Hypothalamus (tissue), 51 donors: ENCODE measurements around the gene ADGRA1.
A peak's percentile ranks its signal among the peaks of the same experiment; 100 is the strongest.
"Not testable (repeated sequence)": the region's sequence is repeated elsewhere in the genome, so short reads cannot be mapped to it uniquely, and the experiment has no call there.

Source experiments
- DNase-seq, 51 donors: peaks; one replicate each; lab custom pipeline; 2025; lab: John Stamatoyannopoulos, UW

ADGRA1 gene

DNA sequence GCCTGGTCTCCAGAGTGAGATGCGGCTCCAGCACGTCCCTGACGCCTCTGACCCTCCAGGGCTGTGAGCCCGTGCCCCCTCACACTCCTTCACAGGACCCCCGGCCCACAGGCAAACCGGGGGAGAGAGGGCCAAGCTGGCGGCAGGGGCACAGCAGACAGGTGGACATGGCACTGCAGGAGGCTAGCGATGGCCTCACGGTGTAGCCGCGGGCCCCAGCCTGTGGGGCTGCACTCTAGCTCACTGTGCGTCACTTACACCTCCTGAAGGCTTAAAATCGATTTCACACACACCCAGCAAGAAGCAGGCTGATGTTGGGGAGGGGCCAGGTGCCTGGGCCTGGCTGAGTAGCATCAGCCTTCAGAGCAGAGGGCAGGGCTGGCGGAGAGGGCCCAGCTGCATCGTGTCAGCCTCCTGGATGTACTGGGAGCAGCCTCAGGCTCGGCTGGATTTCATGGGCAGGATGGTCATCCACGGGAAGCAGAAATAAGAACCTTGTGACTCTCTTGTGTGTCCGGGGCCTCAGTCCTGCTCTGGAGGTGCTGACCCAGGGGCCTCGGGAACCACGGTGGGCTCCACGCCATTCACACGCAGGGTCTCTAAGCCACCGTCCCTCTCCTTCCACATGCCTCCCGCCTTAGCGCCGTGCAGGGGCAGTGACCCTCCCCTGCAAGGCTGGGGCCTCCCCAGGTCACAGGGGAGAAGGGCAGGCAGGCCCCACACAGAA, 52.9 kb downstream of the ADGRA1 start:
- DNase-seq = no peak

DNA sequence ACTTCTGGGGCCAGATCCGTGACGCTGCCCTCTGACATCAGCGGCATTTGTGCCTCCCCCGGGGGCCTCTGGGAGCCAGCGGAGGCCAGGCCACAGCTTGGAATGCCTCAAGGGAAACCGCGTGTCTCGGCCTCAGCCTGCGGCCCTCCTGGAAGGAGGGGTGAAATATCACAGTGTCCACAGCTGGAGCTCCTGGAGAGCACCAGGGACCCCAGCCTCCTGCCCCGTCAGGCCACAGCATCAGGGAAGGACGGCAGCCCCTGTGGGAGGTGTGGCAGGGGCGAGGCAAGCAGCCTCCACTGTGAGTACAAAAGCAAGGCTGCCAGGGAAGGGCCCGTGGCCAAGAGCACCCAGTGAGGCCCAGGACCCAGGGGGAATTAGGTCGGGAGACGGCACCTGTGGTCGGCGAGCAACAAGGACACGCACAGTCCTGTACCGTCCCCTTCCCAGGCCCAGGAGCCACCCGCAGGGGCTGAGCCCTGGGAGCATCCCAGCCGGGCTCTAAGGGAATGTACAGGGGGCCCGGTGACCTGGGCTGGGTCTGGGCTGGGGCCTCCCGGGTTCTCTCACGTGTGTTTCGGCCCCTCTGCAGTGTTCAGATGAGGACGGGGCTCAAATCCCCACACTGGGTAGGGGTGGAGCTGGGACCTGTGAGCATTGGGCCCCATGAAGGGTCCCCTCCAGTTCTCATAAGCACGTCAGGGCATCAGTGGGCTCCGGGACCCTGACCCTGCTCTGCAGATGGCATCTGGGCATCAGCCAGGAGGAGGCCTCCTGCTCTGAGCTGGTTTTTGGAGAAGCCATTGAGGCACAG, 53.6 kb downstream of the ADGRA1 start:
- DNase-seq = no peak

DNA sequence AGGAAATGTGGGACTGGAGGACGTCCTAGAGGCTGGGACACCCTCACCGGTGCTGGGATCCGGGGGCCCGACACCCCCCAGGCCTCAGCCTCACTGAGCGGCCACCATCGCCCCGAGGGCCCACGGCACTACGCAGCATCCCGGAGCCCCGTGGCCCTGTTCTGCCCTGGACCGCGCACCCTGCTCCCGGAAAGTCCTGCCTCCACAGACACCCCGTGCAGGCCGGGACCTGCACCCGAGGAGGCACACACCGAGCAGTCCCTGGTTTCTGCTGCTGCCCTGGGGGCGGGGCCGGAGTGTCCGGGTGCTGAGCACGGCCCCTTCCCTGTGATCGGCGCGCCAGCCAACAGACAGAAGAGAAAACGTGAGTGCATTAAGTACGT, 54.2 kb downstream of the ADGRA1 start:
- DNase-seq = no peak

DNA sequence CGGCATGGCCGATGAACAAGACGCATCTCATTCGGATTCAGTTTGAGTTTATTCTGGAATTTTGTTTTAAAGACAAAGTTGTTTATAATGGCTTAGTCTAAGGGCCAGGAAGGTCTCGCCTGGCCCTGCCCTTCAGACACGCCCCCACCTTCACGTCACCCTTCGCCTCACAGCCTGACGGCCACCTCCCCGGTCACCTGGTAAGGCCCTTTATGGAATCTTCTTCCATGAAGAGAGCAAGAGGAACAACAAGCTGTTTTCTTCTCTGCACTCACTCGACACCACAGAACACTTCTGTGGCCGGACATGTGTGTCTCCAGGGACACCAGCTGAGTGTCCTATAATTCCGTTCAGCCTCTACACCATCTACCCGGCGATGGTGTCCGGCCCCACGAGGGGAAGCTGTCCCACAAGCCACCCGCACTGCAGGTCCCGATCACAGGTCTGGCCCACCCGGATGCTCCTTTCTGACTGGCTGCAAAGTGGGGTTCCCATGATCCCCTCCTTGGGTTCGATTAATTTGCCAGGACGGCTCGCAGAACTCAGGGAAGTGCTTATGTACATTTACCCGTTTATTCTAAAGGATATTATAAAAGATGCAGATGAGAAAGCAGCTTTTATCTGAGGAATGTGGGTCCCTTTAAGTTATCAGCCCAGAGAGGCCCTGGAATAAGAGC, 54.9 kb downstream of the ADGRA1 start:
- DNase-seq = no peak

DNA sequence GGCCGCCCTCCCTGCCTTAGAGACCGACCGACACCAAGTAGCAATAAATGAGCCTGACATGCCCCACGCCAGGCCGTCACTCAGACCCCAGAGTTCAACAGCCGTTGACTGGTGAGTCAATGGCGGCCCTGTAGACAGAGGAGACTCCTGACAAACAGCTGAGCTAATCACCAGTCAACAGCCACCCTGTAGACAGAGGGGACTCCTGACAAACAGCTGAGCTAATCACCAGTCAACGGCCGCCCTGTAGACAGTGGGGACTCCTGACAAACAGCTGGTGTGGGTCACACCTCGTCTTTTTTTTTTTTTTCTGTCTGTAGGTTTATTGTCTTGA, 55.4 kb downstream of the ADGRA1 start:
- no peak for DNase-seq

DNA sequence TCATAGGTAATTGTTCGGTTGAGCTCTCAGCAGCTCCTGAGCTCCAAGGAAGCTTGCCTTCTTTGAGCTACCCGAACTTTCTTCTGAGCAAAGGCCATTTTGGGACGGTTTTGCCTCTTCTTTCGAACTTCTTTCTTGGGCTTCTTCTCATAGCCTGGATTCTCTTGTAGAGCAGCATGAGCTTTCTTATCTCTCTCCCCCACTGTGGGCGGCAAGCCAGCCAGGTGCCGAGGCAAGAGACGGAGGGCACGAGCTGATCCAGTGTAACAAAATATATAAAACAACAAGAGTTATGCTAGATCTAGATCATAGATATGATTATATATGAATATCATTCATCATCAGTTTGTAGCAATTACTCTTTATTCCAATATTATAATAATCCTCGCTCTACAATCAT, 55.8 kb downstream of the ADGRA1 start:
- DNase-seq = no peak

DNA sequence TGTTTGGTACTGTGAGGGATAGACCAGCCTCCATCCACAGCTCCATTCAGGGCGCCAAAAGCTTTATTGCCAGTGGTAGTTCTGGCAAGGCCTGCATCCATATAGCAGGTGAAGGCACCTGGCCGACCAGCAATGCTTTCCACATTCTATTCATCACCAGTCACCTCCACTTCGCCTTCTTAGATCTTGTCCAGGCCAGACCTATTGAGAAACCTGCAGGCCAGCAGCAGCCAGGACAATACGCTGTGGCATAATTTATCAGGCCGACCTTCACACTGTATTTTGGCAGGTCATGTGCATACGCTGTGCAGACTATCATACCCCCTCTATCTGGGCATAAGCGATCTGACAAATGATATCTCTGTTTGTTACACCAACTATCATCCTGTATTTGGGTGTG, 57.0 kb downstream of the ADGRA1 start:
- no peak for DNase-seq

DNA sequence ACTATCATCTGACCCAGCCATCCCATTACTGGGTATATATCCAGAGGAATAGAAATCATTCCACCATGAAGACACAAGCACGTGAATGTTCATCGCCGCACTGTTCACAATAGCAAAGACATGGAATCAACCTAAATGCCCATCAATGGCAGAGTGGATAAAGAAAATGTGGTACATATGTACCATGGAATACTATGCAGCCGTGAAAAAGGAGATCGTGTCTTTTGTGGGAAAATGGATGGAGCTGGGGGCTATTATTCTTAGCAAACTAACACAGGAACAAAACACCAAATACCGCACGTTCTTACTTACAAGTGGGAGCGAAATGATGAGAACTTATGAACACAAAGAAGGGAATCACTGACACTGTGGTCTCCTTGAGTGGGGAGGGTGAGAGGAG, 62.5 kb downstream of the ADGRA1 start:
- no peak for DNase-seq

DNA sequence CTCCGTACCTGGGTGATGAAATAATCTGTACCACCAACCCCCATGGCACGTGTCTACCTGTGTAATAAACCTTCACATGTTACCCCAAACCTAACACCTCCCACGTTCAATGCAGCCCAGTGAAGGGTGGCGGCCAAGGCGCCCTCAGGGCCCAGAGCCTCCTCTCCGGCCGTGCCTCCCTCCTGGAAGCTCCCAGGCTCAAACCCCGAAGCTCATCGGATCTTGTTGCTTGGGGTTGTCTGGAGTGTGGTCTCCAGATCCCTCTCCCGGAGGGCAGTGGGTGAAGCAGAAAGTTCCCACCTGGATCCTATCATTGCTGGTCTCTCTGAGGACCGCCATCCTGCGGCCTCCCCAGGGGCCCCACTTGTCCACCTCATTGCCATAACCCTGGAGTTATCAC, 62.9 kb downstream of the ADGRA1 start:
- DNase-seq = no peak

DNA sequence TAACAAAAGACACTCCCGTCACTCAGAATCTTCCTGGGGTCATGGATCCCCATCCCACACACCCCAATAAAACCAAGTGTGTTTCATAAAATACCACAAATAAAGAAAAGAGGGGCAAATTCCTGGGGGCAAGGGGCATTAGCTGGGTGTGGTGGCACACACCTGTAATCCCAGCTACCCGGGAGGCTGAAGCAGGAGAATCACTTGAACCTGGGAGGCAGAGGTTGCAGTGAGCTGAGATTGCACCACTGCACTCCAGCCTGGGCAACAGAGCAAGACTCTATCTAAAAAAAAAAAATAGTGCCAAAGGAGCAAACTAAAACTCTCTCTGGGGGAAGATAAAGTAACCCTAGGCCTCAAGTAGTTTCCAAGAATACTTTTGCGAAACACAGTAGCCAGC, 63.3 kb downstream of the ADGRA1 start:
- DNase-seq = not testable (repeated sequence)

DNA sequence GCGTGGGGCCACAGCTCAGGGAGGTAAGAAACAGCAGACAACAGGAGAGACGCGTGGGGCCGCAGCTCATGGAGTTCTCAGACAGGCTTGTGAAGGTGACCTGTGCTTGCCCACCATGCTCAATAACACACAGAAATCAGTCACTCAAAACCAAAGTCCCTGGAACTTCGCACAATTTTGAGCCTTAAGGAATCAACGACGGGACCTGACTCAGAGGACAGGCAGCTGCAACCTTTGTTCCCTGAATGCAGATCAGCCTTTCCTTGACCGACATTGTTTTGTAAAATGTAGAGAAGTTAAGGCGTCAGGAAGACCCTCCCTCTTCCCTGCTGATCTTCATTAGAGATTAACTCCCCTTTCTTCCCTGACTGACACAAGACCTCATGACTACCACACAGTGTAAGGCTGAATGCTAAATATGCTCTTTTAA, 63.8 kb downstream of the ADGRA1 start:
- DNase-seq = no peak

DNA sequence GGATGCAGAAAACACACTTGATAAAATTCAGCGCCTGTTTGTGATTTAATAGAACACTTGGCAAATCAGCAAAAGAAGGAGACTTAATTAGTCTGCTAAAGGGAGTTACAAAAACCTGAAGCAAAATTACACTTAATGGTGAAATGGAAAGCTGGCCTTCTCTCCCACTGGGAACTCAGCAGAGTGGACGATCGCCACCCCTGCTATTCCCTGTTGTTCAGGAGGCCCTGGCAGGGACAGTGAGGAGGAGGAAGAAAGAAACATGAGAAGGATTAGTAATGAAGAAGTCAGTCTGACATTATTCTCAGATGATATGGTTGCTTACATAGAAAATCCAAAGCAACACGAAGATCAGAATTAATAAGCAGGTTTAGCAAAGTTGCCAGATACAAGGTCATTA, 66.7 kb downstream of the ADGRA1 start:
- DNase-seq = no peak

DNA sequence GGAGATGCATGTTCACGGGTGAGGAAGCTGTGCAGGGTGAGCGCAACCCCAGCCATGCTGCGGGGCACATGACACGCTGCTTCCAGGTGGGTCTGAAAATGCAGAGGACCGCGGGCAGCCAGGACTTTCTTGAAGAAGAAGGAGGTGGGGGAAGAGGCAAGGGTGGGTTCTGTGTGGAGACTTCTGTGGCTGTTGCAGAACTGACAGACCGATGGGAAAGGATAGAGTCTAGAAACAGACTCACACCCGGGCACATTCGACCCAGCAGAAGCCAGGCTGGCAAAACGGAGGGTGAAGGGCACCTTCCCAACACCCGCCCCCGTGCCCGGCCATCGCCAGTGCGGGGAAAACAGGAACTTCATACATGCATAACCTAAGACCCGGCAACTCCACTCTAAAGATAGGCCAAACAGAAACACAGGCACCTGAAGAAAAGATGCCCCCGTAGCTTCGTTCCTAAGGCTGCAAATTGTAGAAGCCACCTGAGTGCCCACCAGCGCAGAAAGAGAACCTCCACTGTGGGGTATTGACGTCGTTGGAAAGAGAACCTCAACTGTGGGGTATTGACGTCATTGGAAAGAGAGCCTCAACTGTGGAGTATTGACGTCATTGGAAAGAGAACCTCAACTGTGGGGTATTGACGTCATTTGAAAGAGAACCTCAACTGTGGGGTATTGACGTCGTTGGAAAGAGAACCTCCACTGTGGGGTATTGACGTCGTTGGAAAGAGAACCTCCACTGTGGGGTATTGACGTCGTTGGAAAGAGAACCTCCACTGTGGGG, 67.5 kb downstream of the ADGRA1 start:
- DNase-seq = no peak

DNA sequence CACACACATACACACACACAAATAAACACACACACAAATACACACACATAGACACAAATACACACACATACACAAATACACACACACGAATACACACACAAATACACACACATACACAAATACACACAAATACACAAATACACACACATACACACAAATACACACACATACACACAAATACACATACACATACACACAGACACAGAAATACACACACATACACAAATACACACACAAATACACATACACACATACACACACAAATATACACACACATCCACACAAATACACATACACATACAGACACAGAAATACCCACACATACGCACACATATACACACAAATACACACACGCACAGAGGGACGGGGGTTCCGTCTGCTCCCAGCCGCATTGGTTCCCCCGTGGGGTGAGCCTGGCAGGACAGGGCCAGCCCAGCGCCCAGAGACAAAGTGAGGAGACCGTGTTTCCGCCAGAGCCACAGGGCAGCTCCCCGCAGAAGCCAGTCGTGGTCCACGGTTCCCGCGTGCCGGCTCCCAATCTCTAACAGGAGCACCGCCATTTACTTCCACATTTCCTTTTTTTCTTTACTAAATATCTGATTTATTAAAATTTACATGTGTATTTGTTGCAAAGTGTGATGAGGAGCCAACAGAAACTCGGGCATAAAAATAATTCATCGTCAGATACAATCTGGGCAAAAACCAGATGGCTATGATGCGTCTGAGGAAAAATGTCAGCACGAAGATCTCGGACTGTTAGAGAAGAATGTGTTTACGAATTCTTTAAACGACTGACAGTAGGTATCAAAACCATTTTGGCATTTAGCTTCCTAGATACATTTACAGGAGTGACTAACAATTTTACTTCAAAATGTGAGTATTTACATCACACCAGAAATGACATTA, 69.2 kb downstream of the ADGRA1 start:
- DNase-seq = no peak

DNA sequence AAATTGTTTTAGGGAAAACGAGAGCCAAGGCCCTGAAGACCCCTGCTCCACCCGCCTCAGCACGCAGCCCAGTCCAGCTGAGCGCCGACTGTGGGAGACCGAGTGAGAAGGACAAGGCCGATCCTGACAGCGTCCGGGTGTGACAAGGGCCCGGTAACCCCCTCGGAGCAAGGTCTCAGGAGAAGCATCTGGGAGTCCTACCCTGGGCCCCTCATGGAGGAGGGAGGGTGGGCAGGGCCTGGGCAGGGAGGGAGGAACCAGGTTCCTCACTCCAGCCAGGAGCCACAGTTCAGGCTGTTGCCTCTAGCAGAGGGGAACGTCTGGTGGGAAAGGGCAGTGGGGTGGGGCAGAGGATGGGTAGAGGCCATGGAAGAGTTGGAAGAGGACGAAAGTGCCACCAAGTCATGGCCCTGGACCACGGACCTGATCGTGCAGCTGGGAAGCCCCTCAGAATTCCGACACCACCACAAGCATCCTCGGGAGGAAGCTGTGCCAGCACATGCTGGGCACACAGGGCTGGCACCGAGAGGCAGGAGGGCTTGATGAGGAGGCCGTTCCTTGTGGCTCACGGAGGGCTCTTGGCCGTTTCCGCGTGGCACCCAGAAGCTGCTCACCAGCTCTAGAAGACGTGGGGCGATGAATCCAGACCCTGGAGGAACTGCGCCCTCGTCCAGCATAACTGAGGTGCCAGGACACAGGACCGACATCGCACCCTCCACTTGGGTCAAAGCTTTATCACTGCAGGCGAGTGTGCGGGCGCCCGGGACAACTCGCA, 70.1 kb downstream of the ADGRA1 start:
- no peak for DNase-seq

DNA sequence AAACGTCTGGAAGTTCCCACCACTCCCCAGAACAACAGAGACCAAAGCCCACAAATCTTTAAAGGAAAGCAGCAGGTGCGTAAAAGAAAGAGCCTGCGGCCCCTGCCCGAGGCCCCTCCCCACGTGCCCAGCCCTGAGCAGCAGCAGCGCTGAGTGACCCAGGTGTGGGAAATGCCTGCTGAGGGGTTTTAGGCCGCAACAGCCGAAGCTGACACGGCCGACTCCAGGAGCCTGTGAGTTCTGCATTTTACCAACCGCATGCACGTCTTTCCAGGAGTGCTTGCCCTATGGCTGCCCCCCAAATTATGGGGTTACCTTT, 70.7 kb downstream of the ADGRA1 start:
- no peak for DNase-seq

DNA sequence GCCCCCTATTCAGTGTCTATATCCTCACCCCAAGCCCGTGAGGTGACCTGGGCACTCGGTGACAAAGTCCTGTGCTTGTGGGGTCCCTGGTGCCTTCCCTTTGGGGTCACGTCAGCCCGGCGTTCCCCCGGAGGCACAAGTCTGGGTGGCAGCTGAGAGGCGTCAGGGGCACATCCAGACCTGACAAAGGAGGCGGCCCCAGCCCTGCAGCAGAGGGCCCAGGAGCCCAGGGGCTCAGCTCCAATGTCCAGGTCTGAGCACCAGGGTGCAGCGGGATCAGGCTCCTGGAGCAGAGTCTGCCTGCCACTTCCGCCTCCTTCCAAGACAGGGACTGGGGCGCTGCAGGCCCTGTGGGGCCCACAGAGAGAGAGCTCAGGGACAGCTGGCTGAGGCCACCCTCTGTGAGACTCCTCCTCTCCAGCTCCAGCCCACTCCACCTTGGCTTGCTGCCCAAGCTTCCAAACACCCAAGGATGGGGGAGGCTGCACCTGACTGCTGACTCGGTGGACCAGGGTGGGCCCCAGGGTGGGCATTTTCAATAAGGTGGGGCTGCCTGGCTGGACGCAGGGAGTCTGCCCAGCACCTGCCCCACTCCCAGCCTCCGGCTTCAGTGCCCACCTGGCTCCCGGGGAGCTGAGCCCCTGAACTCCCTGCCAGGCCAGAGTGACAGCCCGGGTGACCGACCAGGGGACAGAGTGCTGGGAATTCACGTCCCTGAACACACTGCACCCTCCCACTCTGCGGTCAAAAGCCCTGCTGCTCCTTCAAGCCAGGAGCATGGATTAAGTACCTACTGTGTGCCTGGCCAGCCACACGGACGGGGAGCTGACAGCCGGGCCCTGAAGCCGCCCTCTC, 71.3 kb downstream of the ADGRA1 start:
- peak in 5 of 51 donors; percentile 9 to 49 (median 27) for DNase-seq

DNA sequence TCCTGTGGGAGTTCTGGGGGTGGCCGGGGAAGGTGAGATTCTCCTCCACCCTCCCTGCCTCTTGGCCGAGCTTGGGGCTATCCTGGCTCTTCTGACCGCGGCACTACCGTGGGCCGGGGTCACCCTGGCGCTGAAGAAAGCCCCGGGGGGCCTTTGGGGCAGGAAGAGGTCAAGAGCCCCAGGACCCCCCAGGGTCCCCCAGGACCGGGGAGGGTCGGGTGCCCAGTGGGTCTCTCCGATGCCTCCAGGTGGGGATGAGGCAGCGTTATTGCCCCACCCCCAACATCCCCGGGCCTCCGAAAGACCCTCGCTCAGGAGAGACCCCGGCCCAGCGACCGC, 71.9 kb downstream of the ADGRA1 start:
- no peak for DNase-seq
